ENCODE results near the gene ZNF500.
"Not testable (repeated sequence)": the region's sequence is repeated elsewhere in the genome, so short reads cannot be mapped to it uniquely, and the experiment has no call there.

The ZNF500 gene

DNA sequence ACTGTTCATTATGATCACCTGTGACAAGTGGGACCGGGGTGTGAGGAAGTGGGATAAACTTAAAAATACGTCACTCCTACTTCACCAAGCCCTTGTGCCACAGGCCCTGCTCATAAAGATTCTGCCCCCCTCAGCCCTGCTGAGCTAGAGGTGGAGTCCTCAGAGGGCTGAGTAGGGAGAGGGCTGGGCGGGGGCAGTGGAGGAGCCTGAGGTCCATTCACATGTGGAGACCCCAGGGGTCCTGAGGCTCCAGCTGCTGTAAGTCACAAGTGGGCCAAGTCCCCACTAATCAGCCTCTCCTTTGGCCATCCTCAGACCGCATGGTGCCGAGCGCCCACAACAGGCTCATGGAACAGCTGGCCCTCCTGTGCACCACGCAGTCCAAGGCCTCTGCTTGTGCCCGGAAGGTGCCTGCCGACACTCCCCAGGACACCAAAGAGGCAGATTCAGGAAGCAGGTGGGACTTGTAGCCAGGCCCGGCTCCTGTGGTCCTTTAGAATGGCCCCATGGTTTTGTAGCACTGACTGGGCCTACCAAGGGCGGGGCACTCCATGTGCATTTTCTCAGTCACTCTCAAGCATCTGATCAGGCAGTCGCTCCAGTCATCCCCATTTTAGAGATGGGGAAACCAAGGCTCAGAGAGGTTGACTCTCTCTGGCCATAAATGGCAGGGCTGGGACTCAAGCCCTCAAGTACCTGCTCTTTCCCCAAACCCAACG is 22.2 kb downstream of the ZNF500 start:
- H3K4me3 ChIP-seq (replicated peaks; ENCODE audit: low read depth, low read length): no peak overlapping the region
- TF ChIP-seq, protein P1, sequence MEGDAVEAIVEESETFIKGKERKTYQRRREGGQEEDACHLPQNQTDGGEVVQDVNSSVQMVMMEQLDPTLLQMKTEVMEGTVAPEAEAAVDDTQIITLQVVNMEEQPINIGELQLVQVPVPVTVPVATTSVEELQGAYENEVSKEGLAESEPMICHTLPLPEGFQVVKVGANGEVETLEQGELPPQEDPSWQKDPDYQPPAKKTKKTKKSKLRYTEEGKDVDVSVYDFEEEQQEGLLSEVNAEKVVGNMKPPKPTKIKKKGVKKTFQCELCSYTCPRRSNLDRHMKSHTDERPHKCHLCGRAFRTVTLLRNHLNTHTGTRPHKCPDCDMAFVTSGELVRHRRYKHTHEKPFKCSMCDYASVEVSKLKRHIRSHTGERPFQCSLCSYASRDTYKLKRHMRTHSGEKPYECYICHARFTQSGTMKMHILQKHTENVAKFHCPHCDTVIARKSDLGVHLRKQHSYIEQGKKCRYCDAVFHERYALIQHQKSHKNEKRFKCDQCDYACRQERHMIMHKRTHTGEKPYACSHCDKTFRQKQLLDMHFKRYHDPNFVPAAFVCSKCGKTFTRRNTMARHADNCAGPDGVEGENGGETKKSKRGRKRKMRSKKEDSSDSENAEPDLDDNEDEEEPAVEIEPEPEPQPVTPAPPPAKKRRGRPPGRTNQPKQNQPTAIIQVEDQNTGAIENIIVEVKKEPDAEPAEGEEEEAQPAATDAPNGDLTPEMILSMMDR (IDR thresholded peaks at IDR 0.05; ENCODE audit: low read length, missing control alignments): no peak
- DNase-seq (ENCODE audit: low read depth): no peak

GRCh38 chr16:4743226-4743878 is 23.6 kb downstream of the ZNF500 start:
- TF ChIP-seq, protein P1 (IDR thresholded peaks at IDR 0.05; ENCODE audit: low read length, missing control alignments): no peak
- no peak for DNase-seq (ENCODE audit: low read depth)
- H3K4me3 ChIP-seq (replicated peaks; ENCODE audit: low read depth, low read length): no peak overlapping the region

DNA sequence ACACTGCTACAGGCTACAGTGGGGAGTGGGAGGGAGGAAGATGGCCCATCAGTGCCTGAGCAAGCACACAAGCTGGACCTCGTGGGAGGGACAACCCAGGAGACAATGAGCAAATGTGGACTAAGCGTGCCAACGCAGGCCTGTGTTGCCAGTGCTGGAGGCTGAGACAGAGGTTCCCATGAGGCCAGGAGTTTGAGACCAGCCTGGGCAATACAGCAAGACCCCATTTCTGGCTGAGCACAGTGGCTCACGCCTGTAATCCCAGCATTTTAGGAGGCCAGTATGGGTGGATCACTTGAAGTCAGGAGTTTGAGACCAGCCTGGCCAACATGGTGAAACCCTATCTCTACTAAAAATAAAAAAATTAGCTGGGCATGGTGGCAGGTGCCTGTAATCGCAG is 28.6 kb downstream of the ZNF500 start:
- DNase-seq (ENCODE audit: low read depth); H3K4me3 ChIP-seq (replicated peaks; ENCODE audit: low read depth, low read length): not testable (repeated sequence)

DNA sequence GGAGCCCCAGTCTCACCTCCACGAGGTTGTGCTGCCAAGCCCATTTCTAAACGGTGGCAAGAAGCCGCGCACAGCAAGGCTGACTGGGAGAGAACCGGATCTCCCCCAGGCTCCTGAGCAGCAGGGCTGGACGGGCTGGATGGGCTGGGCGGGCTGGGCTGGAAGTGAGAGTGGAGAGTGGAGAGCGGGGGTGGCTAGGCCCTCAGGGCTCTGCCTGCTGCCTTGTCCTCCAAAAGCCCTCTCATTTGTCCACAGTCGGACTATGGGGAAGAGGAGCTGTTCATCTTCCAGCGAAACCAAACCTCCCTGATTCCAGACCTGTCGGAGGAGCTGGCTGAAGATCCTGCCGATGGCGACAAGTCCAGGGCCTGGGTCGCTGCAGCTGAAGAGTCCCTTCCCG is 29.4 kb downstream of the ZNF500 start:
- no peak for DNase-seq (ENCODE audit: low read depth)
- TF ChIP-seq, protein P1 (IDR thresholded peaks at IDR 0.05; ENCODE audit: low read length, missing control alignments): no peak
- no peak overlapping the region for H3K4me3 ChIP-seq (replicated peaks; ENCODE audit: low read depth, low read length)

DNA sequence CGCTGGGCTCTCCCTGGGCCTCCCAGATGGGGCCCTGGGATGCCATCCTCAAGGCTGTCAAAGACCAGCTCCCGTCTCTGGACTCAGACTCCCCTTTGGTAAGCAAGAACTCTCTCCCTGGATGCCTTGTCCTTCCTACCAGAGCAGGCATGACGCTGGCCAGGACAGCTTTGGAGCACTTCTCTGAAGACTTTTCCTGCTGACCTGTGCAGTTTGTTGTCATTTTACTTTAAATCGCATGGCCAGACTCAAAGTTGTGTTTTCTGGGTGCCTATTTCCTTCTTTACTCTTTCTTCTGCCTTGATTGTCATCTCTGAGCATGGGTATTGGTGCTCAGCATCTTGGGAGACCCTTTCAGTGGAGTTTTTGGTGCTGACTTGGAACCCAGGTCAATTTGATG is 30.4 kb downstream of the ZNF500 start:
- no peak overlapping the region for H3K4me3 ChIP-seq (replicated peaks; ENCODE audit: low read depth, low read length)
- TF ChIP-seq, protein P1 (IDR thresholded peaks at IDR 0.05; ENCODE audit: low read length, missing control alignments): no peak
- no peak for DNase-seq (ENCODE audit: low read depth)

- peak; percentile 79 for DNase-seq (ENCODE audit: low read depth)
- TF ChIP-seq, protein P1 (IDR thresholded peaks at IDR 0.05; ENCODE audit: low read length, missing control alignments): no peak
- H3K4me3 ChIP-seq (replicated peaks; ENCODE audit: low read depth, low read length): peak overlapping the region; percentile 91
These were observed 32.0 kb downstream of the ZNF500 start for GRCh38 chr16:4734730-4735535.

GRCh38 chr16:4734063-4734729 is 32.8 kb downstream of the ZNF500 start, which contains the start of the genes ANKS3 and DNAAF8:
Gene ANKS3, minus strand, starts transcription at chr16:4734271. Its CDS starts 4,122 bp downstream, at chr16:4730149.
Gene DNAAF8, plus strand, starts transcription at chr16:4734537. Its CDS starts 1,978 bp downstream, at chr16:4736515.
- TF ChIP-seq, protein P1 (IDR thresholded peaks at IDR 0.05; ENCODE audit: low read length, missing control alignments): no peak
- peak within 1 kb of the TSS; percentile 91 for H3K4me3 ChIP-seq (replicated peaks; ENCODE audit: low read depth, low read length)
- DNase-seq (ENCODE audit: low read depth): peak; percentile 97
